GM10248 (cell line): Measurements from ENCODE around the gene LLCFC1.

ENCODE experiments used
- CTCF ChIA-PET: fragments of 300-600 bp; sonication (Branson Sonifier 250); formaldehyde crosslinking; extraction: SDS; loops from one replicate; lab custom pipeline; 2021; ENCODE audit warnings: antibody characterized with exemption; lab: Yijun Ruan, JAX
- POLR2A ChIA-PET: fragments of 350-650 bp; sonication (Branson Sonifier 250); formaldehyde crosslinking; extraction: SDS; loops from one replicate; lab custom pipeline; 2020; ENCODE audit warnings: antibody characterized with exemption; lab: Yijun Ruan, JAX
- DNase-seq: peaks from one replicate; pipeline ENCODE4 v3.0.0; 2012; ENCODE audit errors: extremely low spot score
- CTCF ChIP-seq: IDR thresholded peaks from 2 replicates; pipeline ENCODE4 v1.5.1; 2012; ENCODE audit warnings: mild to moderate bottlenecking, low read depth; ENCODE audit errors: extremely low read depth, missing control alignments, control extremely low read depth

Gene LLCFC1

GRCh38 chr7:142957723-142958122, 18.4 kb downstream of the LLCFC1 start:
- DNase-seq = no peak

GRCh38 chr7:142959202-142959601, 19.9 kb downstream of the LLCFC1 start:
- TF ChIP-seq CTCF = no peak
- POLR2A ChIA-PET = no interaction called here
- CTCF ChIA-PET = interaction anchor here (1.4 kb wide), 1 partner anchor 50 kb away, joined by 3 read pairs; no protein-coding TSS in a partner anchor
- no peak for DNase-seq

More at GRCh38 chr7:142957723-142958122, 18.4 kb downstream of the LLCFC1 start:
- no peak for TF ChIP-seq CTCF
- CTCF ChIA-PET = no interaction called here
- POLR2A ChIA-PET = no interaction called here

- peak; percentile 6 for TF ChIP-seq CTCF
- POLR2A ChIA-PET = no interaction called here
- CTCF ChIA-PET = interaction anchor here (0.7 to 1.9 kb wide), 4 partner anchors 19 to 329 kb away, joined by 3 to 4 read pairs (median 4); no protein-coding TSS in a partner anchor
- no peak for DNase-seq
Observed at GRCh38 chr7:142960955-142961512, 21.8 kb downstream of the LLCFC1 start.

- POLR2A ChIA-PET = no interaction called here
- CTCF ChIA-PET = interaction anchor here (0.7 to 1.0 kb wide), 2 partner anchors 80 to 82 kb away, joined by 3 to 4 read pairs; no protein-coding TSS in a partner anchor
- TF ChIP-seq CTCF = no peak
- no peak for DNase-seq
Observed at GRCh38 chr7:142961595-142961972, 22.3 kb downstream of the LLCFC1 start.

GRCh38 chr7:142961973-142962926, 23.0 kb downstream of the LLCFC1 start, which contains the start of gene KEL:
Gene KEL (minus strand): TSS chr7:142962363. CDS start chr7:142962206, 157 bp downstream.
- DNase-seq = no peak
- TF ChIP-seq CTCF = no peak
- POLR2A ChIA-PET = no interaction called here
- CTCF ChIA-PET = interaction anchor here (1.0 kb wide), 1 partner anchor 9 kb away, joined by 3 read pairs; no protein-coding TSS in a partner anchor

GRCh38 chr7:142962991-142963390, 23.7 kb downstream of the LLCFC1 start:
- CTCF ChIA-PET = interaction anchor here (1.0 kb wide), 1 partner anchor 8 kb away, joined by 3 read pairs; no protein-coding TSS in a partner anchor
- no peak for DNase-seq
- POLR2A ChIA-PET = no interaction called here
- no peak for TF ChIP-seq CTCF
